Panc1 (cell line): ENCODE data around the gene RAB6D. TPM values are rescaled to one million over a fixed set of nuclear protein-coding genes. Genes with fewer than 3 reads are reported as not detected.
"Not testable (repeated sequence)": the region's sequence is repeated elsewhere in the genome, so short reads cannot be mapped to it uniquely, and the experiment has no call there.

ENCODE experiments used
- ATAC-seq: fragments of 200-7000 bp; cut with Tn5 transposase; 2 replicates; pipeline ENCODE4 v1.9.1; 2020; ENCODE audit warnings: mild to moderate bottlenecking, moderate library complexity
- BruUV-seq: library from RNA; stranded (reverse); fragments of 400-500 nt; replicated peaks from 2 replicates; lab custom pipeline; 2021; lab: Mats Ljungman, UMichigan
- CTCF ChIA-PET: fragments of 300-600 bp; sonication (Branson Sonifier 250); formaldehyde crosslinking; loops from one replicate; lab custom pipeline; 2022; ENCODE audit warnings: antibody characterized with exemption; lab: Charles Lee
- POLR2A ChIA-PET: fragments of 300-600 bp; sonication (Branson Sonifier 250); formaldehyde crosslinking; loops from one replicate; lab custom pipeline; 2022; ENCODE audit warnings: antibody characterized with exemption; lab: Charles Lee
- DNase-seq: peaks from one replicate; pipeline ENCODE4 v3.0.0-alpha.2; 2010; ENCODE audit warnings: low read depth, low spot score
- H3K27ac ChIP-seq: 2 replicates; pipeline ENCODE4 v1.5.1; 2011; ENCODE audit warnings: mild to moderate bottlenecking, low read length, inconsistent platforms
- H3K27me3 ChIP-seq: fragments of 200-500 bp; sonication (Bioruptor generic); 2 replicates; pipeline ENCODE4 v1.6.0; 2014; ENCODE audit warnings: low read length, inconsistent platforms; ENCODE audit not compliant: control insufficient read depth, insufficient read depth
- H3K36me3 ChIP-seq: fragments of 200-500 bp; sonication (Bioruptor generic); 2 replicates; pipeline ENCODE4 v1.5.1; 2014; ENCODE audit warnings: inconsistent platforms, mild to moderate bottlenecking, low read length, moderate library complexity; ENCODE audit not compliant: control insufficient read depth, insufficient read depth
- H3K4me1 ChIP-seq: 2 replicates; pipeline ENCODE4 v1.5.1; 2011; ENCODE audit warnings: inconsistent platforms, mild to moderate bottlenecking, low read length, moderate library complexity; ENCODE audit not compliant: control insufficient read depth, insufficient read depth
- H3K4me3 ChIP-seq, 2 experiments: 2 replicates each; pipeline ENCODE4 v1.5.1; 2011 to 2012; ENCODE audit warnings: low read depth in 2 of 2, low read length in 2 of 2, mild to moderate bottlenecking in 2 of 2, inconsistent platforms in 1 of 2, moderate library complexity in 1 of 2
- H3K9me3 ChIP-seq: fragments of 200-500 bp; sonication (Bioruptor generic); 2 replicates; pipeline ENCODE4 v1.5.1; 2014; ENCODE audit warnings: low read depth, mild to moderate bottlenecking, inconsistent platforms, low read length, moderate library complexity; ENCODE audit not compliant: control insufficient read depth, insufficient read depth
- POLR2AphosphoS5 ChIP-seq: IDR thresholded peaks from 2 replicates; pipeline ENCODE4 v1.6.1; 2012; ENCODE audit warnings: mild to moderate bottlenecking, low read depth, low read length, moderate library complexity
- SIN3A ChIP-seq: IDR thresholded peaks from 2 replicates; pipeline ENCODE4 v1.6.1; 2012; ENCODE audit warnings: low read depth, mild to moderate bottlenecking, low read length, moderate library complexity, borderline replicate concordance; ENCODE audit not compliant: insufficient read depth
- TCF7L2 ChIP-seq: IDR thresholded peaks from 2 replicates; pipeline ENCODE4 v1.6.1; 2011; ENCODE audit warnings: mild to moderate bottlenecking, low read depth, low read length, inconsistent platforms
- in situ Hi-C: cut with HindIII; loops from 2 replicates; pipeline ENCODE4 v1.10.0; 2016; ENCODE audit warnings: low sequenced_read_pairs, low pct_unique_long_range_greater_than_20kb
- intact Hi-C: fragments of 100-400 bp; cut with micrococcal nuclease; formaldehyde crosslinking; loops from one replicate; pipeline ENCODE4 v1.10.0; 2022; ENCODE audit not compliant: unreplicated experiment
- total RNA-seq: library from RNA; stranded (reverse); gene quantifications from one replicate; pipeline ENCODE4 v1.2.1, GENCODE V29; 2021; ENCODE audit not compliant: unreplicated experiment
- TF ChIP-seq, protein P1 (sequence below): fragments of 450-650 bp; IDR thresholded peaks from 2 replicates; pipeline ENCODE4 v1.5.1; 2017; ENCODE audit warnings: mild to moderate bottlenecking
- TF ChIP-seq, protein P2 (sequence below), 2 experiments: IDR thresholded peaks; 2 replicates each; pipeline ENCODE4 v1.6.1; 2011 to 2012; ENCODE audit warnings: low read depth in 2 of 2, control low read depth in 1 of 2, low read length in 1 of 2, mild to moderate bottlenecking in 1 of 2, moderate library complexity in 1 of 2; ENCODE audit not compliant: insufficient read depth in 1 of 2

Gene RAB6D
- total RNA-seq, 1 experiment from 2014 or later: not detected

DNA sequence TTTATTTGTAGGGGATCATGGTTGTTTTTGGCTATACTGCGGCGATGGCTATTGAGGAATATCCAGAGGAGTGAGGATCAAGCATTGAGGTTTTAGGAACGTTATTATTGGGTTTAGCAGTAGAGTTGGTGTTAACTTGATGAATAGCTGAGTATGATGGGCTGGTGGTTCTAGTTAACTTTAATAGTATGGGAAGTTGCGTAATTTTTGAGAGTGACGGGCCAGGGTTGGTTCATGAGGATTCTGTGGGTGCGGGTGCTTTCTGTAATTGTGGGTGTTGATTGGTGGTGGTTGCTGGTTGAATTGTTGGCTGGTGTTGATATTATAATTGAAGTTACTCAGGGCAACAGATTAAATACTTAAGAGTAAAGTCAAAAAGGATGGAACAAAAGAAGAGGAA is 6.0 kb upstream of the RAB6D start:
- no peaks in the 10 kb centered on the region for H3K4me1 ChIP-seq
- no peaks in the 10 kb centered on the region for H3K36me3 ChIP-seq
- ChIA-PET POLR2A (no interaction called here), CTCF (no interaction called here)
- intact Hi-C loops: no loop called here
- in situ Hi-C loops: loop anchor here (5.0 kb wide), 1 partner anchor 1093 kb away; no protein-coding TSS in a partner anchor
- BruUV-seq: no TSS peak
- no peak overlapping the region for H3K4me3 ChIP-seq
- no peaks in the 10 kb centered on the region for H3K9me3 ChIP-seq
- no peak overlapping the region for H3K27ac ChIP-seq
- TF ChIP-seq, protein P1, sequence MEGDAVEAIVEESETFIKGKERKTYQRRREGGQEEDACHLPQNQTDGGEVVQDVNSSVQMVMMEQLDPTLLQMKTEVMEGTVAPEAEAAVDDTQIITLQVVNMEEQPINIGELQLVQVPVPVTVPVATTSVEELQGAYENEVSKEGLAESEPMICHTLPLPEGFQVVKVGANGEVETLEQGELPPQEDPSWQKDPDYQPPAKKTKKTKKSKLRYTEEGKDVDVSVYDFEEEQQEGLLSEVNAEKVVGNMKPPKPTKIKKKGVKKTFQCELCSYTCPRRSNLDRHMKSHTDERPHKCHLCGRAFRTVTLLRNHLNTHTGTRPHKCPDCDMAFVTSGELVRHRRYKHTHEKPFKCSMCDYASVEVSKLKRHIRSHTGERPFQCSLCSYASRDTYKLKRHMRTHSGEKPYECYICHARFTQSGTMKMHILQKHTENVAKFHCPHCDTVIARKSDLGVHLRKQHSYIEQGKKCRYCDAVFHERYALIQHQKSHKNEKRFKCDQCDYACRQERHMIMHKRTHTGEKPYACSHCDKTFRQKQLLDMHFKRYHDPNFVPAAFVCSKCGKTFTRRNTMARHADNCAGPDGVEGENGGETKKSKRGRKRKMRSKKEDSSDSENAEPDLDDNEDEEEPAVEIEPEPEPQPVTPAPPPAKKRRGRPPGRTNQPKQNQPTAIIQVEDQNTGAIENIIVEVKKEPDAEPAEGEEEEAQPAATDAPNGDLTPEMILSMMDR: no peak
- TF ChIP-seq SIN3A: no peak
- TF ChIP-seq TCF7L2: no peak
- TF ChIP-seq, protein P2, sequence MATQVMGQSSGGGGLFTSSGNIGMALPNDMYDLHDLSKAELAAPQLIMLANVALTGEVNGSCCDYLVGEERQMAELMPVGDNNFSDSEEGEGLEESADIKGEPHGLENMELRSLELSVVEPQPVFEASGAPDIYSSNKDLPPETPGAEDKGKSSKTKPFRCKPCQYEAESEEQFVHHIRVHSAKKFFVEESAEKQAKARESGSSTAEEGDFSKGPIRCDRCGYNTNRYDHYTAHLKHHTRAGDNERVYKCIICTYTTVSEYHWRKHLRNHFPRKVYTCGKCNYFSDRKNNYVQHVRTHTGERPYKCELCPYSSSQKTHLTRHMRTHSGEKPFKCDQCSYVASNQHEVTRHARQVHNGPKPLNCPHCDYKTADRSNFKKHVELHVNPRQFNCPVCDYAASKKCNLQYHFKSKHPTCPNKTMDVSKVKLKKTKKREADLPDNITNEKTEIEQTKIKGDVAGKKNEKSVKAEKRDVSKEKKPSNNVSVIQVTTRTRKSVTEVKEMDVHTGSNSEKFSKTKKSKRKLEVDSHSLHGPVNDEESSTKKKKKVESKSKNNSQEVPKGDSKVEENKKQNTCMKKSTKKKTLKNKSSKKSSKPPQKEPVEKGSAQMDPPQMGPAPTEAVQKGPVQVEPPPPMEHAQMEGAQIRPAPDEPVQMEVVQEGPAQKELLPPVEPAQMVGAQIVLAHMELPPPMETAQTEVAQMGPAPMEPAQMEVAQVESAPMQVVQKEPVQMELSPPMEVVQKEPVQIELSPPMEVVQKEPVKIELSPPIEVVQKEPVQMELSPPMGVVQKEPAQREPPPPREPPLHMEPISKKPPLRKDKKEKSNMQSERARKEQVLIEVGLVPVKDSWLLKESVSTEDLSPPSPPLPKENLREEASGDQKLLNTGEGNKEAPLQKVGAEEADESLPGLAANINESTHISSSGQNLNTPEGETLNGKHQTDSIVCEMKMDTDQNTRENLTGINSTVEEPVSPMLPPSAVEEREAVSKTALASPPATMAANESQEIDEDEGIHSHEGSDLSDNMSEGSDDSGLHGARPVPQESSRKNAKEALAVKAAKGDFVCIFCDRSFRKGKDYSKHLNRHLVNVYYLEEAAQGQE (IDR thresholded peaks at IDR 0.05; ENCODE audit: insufficient read depth in 1 of 2, low read depth in 2 of 2, low read length in 1 of 2): no peak
- TF ChIP-seq POLR2AphosphoS5: no peak
- peaks cover 3% of the 10 kb centered on the region; the same call in 1 of the 2 replicates for H3K27me3 ChIP-seq
- DNase-seq (no peak), ATAC-seq (no peak)

- H3K4me3 ChIP-seq, POLR2A ChIA-PET, CTCF ChIA-PET, H3K4me1 ChIP-seq, H3K27ac ChIP-seq, DNase-seq, ATAC-seq, intact Hi-C loops, BruUV-seq, H3K9me3 ChIP-seq, H3K36me3 ChIP-seq, in situ Hi-C loops: not testable (repeated sequence)
- H3K27me3 ChIP-seq: peaks cover 11% of the 10 kb centered on the region
These were observed 4.6 kb upstream of the RAB6D start for GRCh38 chr2:131368493-131369066.

- ChIA-PET CTCF (no interaction called here), POLR2A (no interaction called here)
- no peak for DNase-seq
- Histone ChIP-seq H3K27ac (no peak overlapping the region), H3K27me3 (peaks cover 11% of the 10 kb centered on the region), H3K4me1 (no peaks in the 10 kb centered on the region), H3K36me3 (no peaks in the 10 kb centered on the region), H3K4me3 (no peak overlapping the region), H3K9me3 (no peaks in the 10 kb centered on the region)
- TF ChIP-seq, protein P1: no peak
- TF ChIP-seq TCF7L2 (no peak), SIN3A (no peak), POLR2AphosphoS5 (no peak)
- TF ChIP-seq, protein P2 (IDR thresholded peaks at IDR 0.05; ENCODE audit: insufficient read depth in 1 of 2, low read depth in 2 of 2, low read length in 1 of 2): no peak
- no TSS peak for BruUV-seq
- intact Hi-C loops (no loop called here), in situ Hi-C loops (no loop called here)
- no peak for ATAC-seq
These were observed 3.4 kb upstream of the RAB6D start for GRCh38 chr2:131367352-131367751.
